Nasal cavity respiratory epithelium epithelial cell of viscerocranial mucosa (primary cell): ENCODE measurements around the gene JDP2. TPM values are rescaled to one million over a fixed set of nuclear protein-coding genes. Genes with fewer than 3 reads are reported as not detected.

Experiments
- total RNA-seq: library from RNA; depleted of rRNA; stranded (reverse); fragments of >200 nt; gene quantifications from 2 replicates; pipeline ENCODE4 v1.2.3, GENCODE V29; 2014

JDP2 gene, protein sequence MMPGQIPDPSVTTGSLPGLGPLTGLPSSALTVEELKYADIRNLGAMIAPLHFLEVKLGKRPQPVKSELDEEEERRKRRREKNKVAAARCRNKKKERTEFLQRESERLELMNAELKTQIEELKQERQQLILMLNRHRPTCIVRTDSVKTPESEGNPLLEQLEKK
- 47.5 and 80.3 TPM in 2 replicates for total RNA-seq

DNA sequence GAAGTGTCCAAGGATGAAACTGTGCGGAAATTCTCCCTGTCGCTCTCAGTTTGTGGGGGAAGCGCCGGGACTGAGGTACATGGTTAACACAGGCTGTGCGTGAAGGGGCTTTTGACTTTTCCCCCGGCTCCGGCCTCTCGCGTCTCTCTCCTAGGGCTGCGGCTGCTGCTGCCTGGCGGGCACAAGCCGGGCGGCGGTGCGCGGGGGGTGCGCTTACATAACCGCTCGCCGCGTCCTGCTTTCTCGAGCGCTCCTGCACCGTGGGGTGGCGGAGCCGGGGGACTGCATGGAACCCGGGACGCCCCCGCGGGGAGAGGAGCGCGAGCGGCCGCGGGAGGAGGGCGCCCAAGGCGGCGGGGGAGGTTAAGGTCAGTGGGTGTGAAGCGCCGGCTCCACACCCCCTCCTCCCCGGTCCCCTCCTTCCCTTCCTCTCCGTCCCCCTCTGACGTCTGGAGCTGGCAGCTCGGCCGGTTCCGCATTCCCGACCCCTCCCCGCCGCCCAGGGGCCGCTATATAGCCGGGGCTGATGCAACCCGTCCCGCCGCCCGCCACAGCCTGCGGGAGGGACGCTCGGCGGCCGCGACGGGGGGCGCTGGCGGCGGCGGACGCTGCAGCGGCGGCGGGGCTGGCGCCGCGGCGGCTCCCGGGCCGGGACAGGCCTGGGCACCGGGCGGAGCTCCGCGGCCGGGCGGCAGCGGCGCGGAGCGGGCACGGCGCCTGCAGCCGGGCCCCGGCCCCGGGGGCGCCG, at the start of gene JDP2:
Gene JDP2, plus strand, starts transcription at position 541 of the 748 bp plus-strand sequence. CDS start 9,899 bp downstream, outside the sequence.

DNA sequence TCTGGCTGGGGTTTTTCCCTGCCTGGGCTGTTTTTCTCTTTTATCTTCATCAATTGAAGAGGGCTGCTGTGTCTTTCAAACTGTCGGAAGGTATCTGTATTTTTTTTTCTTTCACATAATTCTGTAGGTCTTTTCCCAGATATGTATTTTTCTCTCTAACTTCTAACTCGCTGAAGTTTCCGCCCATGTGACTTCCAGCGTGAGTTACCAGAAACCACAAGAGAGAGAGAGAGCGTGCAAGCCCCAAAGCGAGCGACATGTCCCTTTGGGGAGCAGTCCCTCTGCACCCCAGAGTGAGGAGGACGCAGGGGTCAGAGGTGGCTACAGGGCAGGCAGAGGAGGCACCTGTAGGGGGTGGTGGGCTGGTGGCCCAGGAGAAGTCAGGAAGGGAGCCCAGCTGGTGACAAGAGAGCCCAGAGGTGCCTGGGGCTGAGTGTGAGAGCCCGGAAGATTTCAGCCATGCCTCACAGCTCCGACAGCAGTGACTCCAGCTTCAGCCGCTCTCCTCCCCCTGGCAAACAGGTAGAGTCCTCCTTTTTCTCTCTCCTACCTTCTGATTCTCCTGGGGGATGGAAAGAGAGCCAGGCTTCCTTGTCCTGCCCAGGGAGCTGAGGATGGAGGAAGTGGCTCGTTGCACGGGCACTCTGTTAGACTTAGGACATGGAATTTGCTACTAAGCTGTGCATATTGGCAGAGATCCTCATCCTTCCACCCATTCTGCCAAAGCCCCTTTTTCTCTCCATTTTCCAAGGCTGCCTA, 94.6 kb downstream of the JDP2 start, which contains the start of gene BATF:
Gene BATF, plus strand, starts transcription at position 246 of the 759 bp plus-strand sequence. Its CDS starts 214 bp downstream, at position 460.

Other genes with a start within 250 kb of the JDP2 start
- 72.8 and 177 TPM in 2 replicates for gene FOS, start 149.2 kb upstream of the JDP2 start, total RNA-seq
- gene BATF, start 94.4 kb downstream of the JDP2 start, total RNA-seq, result 9.6 TPM in 1 of 2 replicates, not detected in the other
- gene FLVCR2, start 150.6 kb downstream of the JDP2 start, total RNA-seq, result 0.68 and 1.2 TPM in 2 replicates
- gene ERG28, start 232.9 kb downstream of the JDP2 start, total RNA-seq, result 3.4 and 4.5 TPM in 2 replicates
- 15.0 and 26.8 TPM in 2 replicates for gene TTLL5, start 233.2 kb downstream of the JDP2 start, total RNA-seq